ENCODE results near the gene LACTBL1.
"Not testable (repeated sequence)": the region's sequence is repeated elsewhere in the genome, so short reads cannot be mapped to it uniquely, and the experiment has no call there.

The LACTBL1 gene, protein sequence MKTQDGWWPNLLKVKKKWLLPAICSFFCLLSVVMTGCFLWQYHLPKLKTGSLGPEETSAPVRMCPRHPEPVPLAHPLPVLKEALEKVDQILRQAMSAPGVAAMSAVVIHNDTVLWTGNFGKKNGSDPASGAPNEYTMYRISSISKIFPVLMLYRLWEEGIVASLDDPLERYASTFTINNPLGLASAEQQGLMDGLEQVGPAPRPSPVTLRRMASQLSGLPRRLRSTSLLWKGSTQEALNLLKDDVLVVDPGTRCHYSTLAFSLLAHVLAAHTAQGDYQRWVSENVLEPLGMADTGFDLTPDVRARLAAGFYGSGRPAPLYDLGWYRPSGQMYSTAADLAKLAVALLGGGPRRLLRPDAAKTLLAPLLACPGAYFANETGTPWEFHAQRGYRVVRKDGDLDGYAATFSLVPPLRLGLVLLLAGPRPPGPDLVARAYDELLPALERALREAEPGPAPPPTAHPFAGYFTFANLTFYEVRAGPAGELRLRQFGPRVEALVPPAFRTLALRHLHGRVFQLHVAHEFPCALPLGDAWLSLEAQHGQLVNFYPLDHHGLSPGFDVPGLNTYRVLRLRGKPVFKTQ
- 0 reads per million in 2 donors for total RNA-seq

DNA sequence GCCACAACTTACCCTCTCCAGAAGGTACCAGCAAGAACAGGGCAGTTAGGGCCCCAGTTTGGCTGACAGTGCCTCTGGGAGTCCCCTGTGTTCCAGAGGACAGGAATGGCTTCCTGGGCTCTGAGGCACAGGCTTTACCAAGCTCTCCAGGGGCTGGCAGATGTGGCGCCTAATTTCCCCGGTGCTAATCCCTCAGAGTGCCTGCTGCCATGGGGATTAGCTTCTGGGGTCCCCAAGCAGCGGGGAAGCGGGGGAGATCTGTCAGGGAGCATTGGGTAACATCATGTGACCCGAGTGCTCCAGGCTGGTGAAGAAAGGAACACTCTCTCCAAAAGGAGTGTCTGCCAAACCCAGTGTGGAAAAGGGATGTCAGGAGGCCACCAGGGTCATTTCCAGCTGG lies at the start of gene LACTBL1:
TSS of gene LACTBL1 (minus strand) at position 107 of the 400 bp plus-strand sequence. CDS start 550 bp downstream, outside the sequence.
- no peak for DNase-seq

DNA sequence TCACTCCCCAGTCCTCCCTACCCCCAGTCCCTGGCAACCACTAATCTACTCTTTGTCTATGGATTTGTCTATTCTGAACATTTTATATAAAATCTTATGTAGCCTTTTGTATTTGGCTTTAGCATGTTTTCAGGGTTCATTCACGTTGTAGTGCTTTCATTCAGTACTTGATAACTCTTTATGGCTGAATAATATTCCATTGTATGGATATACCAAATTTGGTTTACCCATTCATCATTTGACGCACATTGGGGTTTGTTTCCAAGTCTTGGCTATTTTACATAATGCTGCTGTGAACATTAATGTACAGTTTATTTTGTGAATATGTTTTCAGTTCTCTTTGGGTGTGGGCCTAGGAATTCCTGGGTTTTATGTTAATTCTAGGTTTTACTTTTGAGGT lies 49.2 kb upstream of the LACTBL1 start:
- DNase-seq, result no peak

DNA sequence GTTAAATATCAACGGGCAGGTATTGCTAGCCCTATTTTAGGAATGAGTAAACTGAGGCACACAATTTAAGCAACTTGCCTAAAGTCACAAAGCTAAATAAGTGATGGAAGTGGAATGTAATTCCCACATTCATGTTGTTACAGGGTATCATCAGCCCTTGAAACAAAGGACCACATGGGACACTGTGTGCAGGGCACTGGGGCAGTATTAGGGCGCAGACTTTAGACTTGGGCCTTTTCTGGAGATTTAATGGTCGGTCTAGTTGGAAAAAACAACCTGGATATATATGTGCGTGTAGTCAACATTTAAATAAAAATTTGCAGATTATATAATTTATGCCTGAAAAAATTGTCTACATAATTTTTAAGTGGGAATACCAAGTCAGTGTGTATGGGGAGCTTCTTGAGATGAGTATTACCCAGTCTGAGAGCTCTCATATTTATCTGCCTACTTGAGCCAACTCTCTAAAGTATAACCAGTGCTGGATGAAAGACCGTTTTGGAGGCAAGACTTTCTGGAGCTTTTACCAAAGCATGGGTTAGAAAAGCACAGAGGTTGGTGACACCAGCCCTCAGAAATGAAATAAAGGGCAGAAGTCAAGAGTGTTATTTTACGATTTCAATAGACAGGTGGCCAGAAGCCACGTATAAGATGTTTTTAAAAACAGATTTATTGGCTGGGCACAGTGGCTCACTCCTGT lies 48.2 kb upstream of the LACTBL1 start:
- DNase-seq, result no peak

DNA sequence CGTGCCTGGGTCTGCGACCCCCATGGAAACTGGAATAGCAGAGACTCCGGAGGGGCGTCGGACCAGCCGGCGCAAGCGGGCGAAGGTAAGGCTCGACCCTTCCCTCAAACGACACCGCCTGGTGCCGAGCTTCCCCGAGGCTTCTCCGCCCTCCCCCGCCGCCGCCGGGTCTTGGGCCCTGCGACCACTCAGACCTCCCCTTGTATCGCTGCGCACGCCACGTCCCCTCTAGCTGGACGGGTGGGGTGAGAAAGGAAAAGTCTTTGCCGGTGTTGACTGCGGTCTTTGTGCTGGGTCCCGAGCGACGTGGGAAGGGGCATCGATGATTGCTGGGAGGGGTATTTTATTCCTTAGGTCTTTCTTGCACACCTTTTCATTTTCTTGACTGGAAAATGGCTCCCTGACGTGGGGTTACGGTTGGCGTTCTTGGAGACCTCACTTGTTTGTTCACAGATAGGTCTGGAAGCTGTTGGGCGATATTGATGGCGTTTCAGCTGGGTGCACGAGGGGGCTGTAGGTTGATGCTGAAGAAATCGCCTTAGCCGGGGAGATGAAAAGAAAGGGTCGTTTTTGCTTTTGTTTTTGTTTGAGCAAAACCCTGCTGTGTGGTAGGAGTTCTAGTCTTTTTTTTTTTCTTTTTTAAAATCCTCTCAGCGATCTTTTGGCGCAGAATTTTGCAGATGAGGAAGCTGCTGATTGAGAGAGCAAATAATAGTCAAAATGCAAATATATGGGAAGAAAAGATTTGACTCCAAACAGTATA lies 47.4 kb upstream of the LACTBL1 start:
- DNase-seq, result peak in 2 of 5 experiments; percentile 6 to 43

DNA sequence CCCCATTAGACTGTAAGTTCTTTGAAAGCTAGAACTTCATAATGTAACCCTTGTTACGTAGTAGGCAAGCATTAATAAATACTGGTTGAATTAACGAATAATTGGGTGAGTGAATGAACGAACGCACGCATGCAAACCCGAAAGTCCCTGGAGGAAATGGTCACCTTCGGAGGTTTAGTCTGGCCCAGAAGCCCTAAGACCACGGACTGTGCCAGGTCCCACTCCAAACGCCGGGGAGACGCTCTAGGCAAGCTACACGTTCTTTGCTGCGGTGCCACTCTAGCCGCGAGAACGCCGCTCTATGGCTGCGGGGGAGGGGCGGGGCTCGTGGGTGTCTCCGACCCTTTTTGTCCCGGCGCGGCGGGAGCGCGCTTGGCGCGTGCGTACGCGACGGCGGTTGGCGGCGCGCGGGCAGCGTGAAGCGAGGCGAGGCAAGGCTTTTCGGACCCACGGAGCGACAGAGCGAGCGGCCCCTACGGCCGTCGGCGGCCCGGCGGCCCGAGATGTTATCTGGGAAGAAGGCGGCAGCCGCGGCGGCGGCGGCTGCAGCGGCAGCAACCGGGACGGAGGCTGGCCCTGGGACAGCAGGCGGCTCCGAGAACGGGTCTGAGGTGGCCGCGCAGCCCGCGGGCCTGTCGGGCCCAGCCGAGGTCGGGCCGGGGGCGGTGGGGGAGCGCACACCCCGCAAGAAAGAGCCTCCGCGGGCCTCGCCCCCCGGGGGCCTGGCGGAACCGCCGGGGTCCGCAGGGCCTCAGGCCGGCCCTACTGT lies 46.6 kb upstream of the LACTBL1 start, which contains the start of gene KDM1A:
TSS of gene KDM1A (plus strand) at position 375 of the 769 bp plus-strand sequence. CDS start at position 504, 129 bp downstream.
- peak; percentile 77 to 96 (median 87) for DNase-seq

DNA sequence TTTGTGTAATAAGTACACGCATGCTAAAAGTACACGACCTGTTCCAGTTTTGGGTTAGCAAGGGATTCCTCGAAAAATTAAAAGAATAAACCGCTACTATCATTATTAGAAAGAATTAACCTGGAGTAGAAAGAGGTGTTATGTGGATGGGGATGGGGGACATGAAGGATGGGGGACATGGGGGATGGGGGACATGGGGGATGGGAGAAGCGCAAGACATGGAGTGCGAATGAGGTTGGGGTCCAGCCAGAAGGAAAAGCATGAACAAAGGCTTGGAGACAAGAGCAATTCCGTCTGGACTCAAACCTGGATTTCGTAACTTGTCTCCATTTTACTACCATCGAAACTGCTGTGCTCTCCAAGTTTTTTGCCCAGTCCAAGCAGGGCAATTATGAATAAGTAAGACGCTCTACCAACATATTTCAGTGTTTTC lies 46.0 kb upstream of the LACTBL1 start:
- no peak for DNase-seq

DNA sequence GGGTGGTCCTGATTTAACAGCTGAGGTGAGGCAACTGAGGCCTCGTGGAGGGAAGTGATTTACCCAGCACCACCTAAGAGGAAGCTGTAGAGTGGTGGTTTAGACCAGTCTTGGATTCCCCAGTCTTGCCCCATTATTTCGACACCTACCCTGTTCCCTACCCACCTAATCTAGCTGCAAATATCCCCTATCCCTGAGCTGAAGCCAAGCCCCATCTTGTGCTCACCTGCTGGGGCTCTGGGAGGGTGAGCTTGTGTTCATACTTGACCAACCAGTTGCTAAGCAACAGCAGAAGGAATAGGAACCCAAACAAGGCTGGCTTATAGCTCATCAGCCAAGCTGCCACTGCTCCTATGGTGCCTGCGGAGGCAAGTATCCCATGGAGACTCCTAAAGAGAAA lies 41.0 kb upstream of the LACTBL1 start:
- no peak for DNase-seq

DNA sequence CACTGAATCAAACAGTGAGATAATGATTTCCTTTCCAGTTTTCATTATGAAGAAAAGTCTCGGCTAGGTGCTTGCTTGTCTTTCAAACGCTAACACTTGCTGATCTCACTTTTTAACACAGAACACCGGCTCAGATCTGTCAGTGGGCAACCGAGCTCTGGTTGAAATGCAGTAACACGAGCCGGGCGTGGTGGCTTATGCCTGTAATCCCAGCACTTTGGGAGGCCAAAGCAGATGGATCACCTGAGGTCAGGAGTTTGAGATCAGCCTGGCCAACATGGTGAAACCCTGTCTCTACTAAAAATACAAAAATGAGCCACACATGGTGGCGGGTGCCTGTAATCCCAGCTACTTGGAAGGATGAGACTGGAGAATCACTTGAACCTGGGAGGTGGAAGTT lies 37.4 kb upstream of the LACTBL1 start:
- DNase-seq, result not testable (repeated sequence)

DNA sequence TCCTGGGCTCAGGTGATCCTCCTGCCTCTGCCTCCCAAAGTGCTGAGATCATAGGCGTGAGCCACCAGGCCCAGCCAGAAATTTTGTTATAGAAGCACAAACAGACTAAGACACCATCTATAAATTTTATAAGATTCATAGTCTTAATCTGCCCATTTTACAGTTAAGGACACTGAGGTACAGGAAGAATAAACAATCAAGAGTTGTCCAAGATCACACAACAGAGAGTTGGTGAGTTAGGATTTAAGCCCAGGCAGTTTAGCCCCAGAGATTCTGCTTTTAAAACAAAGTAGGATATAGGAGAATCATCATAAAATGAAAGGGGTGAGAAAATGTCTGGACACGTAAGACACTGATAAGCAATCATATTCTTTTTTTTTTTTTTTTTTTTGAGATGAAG lies 36.2 kb upstream of the LACTBL1 start:
- no peak for DNase-seq

DNA sequence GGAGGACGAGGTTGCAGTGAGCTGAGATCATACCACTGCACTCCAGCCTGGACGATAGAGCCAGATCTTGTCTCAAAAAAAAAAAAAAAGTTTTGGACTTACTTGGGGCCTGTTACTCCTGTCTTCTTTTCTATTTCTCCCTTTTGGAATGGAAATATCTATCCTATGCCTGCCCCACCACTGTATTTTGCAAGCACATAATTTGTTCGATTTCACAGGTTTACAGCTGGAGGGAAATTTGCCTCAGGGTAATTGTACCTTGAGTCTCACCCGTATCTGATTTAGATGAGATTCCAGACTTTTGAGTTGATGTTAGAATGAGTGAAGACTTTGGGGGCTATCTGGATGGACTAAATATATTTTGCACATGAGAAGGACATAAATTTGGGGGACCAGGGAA lies 34.4 kb upstream of the LACTBL1 start:
- DNase-seq, result no peak

DNA sequence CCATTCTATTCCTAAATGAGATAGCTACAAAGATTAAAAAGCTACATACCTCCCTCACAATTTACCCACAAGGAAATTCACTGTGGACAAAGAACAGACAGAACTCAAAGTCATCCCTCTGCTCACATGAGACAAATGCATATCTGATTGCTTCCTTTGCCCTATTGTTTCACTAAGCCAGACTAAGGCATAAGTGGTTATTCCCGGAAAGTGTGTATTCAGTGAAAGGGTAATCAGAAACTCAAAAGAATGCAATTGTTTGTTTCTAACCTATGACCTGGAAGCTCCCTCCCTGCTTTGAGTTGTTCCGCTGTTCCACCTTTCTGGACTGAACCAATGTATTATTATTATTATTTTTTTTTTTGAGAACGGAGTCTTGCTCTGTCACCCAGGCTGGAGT lies 32.1 kb upstream of the LACTBL1 start:
- not testable (repeated sequence) for DNase-seq

DNA sequence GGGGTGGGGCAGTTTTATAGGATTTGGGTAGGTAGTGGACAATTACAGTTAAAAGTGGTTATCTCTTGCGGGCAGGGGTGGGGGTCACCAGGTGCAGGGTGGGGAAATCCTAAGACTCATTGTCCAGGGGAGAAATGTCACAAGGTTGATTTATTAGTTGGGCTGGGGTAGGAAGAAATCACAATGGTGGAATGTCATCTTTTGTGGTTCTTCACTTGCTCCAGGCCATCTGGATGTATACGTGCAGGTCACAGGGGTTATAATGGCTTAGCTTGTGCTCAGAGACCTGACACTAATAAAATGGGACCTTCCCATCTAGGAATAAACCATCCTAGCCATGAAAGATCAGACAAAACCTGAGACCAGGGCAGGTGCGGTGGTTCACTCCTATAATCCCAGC lies 31.4 kb upstream of the LACTBL1 start:
- no peak for DNase-seq

DNA sequence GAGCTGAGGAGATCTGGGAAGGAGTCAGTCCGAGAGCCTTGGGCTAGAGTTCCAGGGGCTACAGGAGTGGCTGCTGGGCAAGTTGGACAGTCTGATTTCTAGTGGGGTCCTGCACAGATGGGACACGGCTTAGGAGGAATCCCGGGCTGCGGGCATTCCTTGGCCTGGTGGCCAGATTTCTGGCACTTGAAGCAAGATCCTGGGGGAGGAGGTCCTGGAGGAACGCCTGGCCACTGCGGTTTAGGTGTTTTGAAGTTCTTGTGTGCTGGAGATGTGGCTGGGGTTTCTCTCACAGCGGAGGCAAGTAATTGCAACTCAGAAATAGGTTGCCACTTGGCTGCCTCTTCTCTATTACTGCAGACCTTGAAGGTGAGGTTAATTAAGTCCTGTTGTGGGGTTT lies 29.6 kb upstream of the LACTBL1 start:
- DNase-seq, result not testable (repeated sequence)

DNA sequence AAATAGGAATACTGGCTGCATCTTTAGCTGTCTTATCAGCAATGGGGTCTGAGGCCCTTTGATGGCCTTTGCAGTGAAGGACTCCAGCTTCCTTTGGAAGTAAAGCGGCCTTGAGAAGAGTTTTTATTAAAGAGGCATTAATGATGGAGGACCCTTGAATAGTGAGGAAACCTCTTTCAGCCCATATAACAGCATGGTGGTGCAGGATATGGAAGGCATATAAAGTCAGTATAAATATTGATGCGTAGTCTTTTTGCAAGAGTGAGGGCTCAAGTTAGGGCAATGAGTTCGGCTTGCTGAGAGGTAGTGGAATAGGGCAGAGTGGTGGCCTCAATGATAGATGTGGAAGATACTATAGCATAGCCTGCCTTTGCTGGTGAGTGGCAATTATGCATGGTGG lies 27.5 kb upstream of the LACTBL1 start:
- not testable (repeated sequence) for DNase-seq

DNA sequence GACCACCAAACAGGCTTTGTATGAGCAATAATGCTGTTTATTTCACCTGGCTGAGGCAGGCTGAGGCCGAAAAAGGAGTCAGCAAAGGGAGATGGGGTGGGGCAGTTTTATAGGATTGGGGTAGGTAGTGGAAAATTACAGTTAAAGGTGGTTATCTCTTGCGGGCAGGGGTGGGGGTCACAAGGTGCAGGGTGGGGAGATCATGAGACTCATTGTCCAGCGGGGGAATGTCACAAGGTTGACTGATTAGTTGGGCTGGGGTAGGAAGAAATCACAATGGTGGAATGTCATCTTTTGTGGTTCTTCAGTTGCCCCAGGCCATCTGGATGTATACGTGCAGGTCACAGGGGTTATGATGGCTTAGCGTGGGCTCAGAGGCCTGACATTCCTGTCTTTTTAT lies 24.9 kb upstream of the LACTBL1 start:
- not testable (repeated sequence) for DNase-seq

DNA sequence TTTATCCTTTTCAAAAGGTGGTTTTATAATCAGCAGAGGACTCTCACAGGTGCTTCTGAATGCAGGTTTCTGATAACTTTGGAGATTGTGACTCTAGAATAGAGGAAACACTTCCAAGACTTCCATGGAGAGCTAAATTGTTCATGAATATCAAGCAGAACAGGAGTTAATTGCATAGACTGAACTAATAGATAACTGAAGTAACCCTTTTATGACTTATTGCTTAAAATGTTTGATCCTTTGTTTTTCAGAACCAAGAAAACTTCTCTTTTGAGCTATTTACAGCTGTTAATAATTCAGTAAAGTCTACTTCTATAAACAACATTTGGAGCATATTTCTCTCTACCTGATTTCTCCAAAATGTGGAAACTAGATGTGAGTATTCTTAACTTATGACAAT lies 23.1 kb upstream of the LACTBL1 start:
- DNase-seq, result no peak

DNA sequence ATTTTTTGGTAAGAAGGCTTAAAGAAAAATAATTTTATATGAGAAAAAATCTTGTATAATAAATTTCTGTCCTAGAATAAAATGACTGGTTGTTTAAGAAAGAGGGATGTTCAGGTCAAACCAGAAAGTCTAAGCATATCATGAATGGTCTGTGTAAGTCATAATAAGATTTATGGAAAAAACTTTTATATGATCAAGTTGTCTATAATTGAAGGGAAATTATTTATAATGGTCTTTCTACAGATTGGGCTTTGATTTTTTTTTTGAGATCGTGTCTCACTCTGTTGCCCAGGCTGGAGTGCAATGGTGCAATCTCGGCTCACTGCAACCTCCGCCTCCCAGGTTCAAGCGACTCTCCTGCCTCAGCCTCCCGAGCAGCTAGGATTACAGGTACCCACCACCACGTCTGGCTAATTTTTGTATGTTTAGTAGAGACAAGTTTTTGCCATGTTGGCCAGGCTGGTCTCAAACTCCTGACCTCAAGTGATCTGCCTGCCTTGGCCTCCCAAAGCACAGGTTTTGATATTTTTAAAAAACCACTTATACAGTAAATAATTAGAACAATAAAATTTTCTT lies 20.6 kb upstream of the LACTBL1 start:
- DNase-seq, result not testable (repeated sequence)

DNA sequence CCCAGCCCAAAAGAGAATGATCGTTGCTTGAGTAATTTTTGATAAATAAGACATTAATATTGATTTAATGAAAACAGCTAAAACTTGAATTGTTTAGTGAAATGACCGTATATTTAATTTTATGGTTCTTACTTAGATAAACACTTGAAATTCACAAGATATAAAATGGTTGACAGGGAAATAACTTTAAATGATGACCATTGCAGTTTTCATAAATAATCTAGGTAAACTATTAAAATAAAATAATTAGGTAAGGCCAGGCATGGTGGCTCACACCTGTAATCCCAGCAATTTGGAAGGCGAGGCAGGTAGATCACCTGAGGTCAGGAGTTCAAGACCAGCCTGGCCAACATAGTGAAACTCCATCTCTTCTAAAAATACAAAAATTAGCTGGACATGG lies 19.7 kb upstream of the LACTBL1 start:
- not testable (repeated sequence) for DNase-seq

DNA sequence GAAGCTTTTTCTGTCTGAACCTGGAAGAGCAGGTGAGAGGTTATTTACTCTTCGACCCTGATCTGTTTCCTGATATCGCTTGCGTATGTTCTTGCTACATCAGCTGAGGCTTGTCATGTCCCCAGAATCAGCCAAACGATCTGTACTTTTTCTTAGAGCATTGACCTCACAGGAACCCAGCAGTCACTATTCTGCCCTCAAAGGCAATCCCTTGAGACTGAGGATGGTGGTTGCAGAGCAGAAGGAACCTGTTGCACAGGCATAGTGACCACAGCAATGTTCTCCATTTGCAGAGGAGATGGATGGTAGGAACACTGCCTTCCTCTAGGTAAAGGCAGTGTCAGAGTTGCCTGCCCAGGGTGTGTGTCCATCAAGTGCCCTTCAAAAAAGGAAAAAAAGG lies 11.3 kb upstream of the LACTBL1 start:
- no peak for DNase-seq

DNA sequence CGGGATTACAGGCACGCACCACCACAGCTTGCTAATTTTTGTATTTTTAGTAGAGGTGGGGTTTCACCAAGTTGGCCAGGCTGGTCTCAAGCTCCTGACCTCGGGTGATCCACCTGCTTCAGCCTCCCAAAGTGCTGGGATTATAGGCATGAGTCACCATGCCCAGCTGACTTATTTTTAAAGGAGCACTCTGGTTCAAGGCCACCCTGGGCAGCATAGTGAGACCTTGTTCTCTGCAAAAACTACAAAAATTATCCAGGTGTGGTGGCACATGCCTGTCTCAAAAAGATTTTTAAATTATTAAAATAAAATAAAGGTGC lies 7.8 kb upstream of the LACTBL1 start:
- DNase-seq, result not testable (repeated sequence)

DNA sequence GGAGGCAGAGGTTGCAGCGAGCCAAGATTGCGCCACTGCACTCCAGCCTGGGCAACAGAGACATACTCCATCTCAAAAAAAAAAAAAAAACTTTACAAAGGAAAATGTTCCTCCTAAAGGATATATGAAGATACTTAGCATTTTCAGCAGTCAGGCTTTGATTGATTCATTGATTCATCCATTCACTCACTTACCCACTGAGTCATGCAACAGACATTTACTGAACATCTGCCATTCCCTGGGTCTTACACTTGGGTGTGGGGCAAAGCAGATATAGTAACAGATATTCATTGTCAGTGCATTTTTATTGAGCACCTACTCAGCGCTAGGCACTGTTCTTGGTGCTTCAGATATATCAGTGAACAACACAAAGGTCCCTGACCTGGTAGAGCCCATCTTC lies 5.6 kb upstream of the LACTBL1 start:
- no peak for DNase-seq
